Fibroblast of skin of scalp (primary cell): ENCODE measurements around the gene SESN3. TPM values are rescaled to one million over a fixed set of nuclear protein-coding genes. Genes with fewer than 3 reads are reported as not detected.
"Not testable (repeated sequence)": the region's sequence is repeated elsewhere in the genome, so short reads cannot be mapped to it uniquely, and the experiment has no call there.

Experiments used
- DNase-seq: peaks from one replicate; pipeline ENCODE4 v3.0.0-alpha.2; 2013
- polyA plus RNA-seq, 2 experiments: library from polyadenylated mRNA; unstranded; fragments of 120-200 nt; gene quantifications; one replicate each; pipeline ENCODE4 v1.2.1, GENCODE V29; 2013; ENCODE audit not compliant: insufficient read length in 2 of 2

Gene SESN3, protein sequence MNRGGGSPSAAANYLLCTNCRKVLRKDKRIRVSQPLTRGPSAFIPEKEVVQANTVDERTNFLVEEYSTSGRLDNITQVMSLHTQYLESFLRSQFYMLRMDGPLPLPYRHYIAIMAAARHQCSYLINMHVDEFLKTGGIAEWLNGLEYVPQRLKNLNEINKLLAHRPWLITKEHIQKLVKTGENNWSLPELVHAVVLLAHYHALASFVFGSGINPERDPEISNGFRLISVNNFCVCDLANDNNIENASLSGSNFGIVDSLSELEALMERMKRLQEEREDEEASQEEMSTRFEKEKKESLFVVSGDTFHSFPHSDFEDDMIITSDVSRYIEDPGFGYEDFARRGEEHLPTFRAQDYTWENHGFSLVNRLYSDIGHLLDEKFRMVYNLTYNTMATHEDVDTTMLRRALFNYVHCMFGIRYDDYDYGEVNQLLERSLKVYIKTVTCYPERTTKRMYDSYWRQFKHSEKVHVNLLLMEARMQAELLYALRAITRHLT
- polyA plus RNA-seq (2013, experiment 1 of 2; ENCODE audit: insufficient read length): 10.0 TPM
- polyA plus RNA-seq (2013, experiment 2 of 2; ENCODE audit: insufficient read length): 13.7 TPM

DNA sequence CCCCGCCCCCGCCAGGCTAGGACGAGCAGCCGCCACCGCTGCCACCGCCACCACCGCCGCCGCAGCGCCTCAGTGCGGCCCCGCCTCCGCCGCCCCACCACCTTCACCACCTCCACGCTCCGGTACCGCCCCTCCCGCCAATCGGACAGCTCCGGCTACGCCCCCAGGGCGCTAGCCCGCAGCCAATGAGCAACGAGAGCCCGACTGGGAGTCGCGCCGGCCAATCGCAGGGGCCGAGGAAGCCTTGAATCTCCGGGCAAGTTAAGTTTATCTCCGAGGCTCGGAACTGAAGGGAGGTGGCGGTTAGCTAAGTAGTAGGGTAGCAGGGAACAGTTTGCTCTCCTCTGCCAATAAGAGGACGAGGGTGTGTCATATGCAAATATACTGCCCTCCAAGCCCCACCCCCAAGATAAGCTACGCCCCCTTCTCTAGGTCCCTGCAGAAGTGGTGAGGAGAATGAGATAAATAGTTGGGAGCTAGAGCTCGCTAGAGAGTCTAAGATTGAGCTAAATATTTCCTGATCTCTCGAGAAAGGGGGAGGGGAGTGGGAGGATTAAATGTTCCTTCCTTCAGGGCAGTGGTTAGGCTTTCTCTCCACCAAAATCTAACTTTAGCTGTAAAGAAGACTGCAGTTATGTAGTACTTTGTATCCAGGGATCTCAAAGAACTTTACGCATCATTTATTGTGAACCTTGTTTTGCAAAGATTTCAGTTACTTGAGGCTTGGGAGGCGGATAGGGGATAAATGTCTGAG is at the start of gene SESN3:
SESN3 (minus strand) TSS at position 76 of the 754 bp plus-strand sequence. CDS start 342 bp downstream, outside the sequence.
- peak; percentile 100 for DNase-seq

DNA sequence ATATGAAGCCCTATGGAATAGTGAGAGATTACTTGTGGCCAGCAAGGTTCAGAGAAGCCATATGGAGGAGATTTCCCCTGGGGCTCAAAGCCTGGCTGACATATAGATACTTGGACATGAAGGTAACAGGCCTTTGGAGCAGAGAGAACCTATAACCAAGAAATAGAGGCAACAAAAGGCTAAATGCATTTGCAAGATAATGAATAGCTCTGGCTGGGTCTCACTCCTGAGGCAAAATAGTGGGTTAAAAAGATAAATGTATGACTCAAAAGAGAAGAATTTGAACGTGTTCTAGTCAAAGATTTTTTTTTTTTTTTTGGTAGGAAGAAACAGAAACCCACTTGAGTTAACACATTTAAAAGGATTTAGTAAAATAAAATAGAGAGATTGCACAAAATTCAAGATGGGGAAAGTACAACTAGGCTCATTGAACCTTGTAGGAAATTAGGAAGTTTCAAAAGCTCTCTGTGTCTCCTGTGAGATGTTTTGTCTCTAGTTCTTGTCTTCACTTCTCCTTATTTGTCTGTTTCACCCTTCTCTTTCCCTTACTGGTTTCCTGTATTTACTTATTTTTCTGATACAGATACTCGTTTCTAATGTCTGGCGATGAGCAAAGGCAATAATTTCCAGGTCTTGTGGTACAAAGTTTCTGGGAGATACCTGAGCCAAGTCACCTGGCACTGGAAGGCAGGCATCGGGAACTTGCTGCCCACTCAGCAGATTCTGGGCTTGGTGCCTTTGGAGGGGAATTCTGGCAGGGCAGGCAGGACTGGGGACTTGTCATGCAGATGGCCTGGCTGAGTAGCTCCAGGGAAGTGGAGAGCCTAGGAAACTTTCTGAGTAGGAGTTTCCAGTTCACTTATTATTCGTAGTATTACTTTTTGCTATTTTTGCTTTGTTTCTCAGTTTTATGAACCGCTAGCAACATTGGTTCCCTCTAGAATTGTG is 49.2 kb upstream of the SESN3 start:
- DNase-seq: peak; percentile 11

DNA sequence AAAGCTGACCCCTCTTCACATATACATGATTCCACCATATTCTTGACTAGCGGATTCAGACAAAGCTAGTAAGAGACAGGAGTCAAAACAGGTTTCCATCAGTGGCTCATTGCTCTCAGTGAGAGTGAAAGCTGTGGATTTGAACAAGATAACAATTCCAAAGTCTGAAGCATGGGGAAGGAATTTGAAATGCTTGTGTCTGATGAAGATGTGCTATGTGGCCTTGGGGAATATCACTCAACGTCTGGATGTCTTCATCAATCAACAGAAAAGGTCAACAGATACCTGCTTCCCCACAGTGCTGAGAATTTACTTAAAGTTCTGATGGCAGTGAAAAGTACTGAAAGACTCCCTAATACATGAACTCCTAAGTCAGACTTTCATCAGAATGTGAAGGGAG is 46.9 kb upstream of the SESN3 start:
- no peak for DNase-seq

DNA sequence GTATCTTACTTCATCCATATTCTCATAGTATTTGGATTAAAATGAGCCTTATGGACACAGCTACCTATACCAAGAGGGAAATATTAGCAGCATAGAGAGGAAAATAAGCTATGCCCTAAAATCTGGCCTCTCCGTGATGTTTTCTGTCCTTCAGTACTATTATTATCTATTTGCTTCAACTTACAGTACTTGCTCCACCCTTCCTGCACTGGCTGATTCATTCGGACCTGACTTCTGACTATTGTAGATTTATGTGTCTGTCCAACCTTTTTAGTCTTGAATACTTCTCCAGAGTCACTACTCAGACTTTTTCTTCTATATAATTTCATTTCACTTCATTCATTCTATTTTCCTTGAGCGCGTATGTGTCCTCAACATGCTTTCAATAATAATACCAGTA is 45.1 kb upstream of the SESN3 start:
- DNase-seq: no peak

DNA sequence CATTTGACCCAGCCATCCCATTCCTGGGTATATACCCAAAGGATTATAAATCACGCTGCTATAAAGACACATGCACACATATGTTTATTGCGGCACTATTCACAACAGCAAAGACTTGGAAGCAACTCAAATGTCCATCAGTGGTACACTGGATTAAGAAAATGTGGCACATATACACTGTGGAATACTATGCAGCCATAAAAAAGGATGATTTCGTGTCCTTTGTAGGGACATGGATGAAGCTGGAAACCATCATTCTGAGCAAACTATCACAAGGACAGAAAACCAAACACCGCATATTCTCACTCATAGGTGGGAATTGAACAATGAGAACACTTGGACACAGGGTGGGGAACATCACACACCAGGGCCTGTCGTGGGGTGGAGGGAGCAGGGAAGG is 42.6 kb upstream of the SESN3 start:
- DNase-seq: not testable (repeated sequence)

DNA sequence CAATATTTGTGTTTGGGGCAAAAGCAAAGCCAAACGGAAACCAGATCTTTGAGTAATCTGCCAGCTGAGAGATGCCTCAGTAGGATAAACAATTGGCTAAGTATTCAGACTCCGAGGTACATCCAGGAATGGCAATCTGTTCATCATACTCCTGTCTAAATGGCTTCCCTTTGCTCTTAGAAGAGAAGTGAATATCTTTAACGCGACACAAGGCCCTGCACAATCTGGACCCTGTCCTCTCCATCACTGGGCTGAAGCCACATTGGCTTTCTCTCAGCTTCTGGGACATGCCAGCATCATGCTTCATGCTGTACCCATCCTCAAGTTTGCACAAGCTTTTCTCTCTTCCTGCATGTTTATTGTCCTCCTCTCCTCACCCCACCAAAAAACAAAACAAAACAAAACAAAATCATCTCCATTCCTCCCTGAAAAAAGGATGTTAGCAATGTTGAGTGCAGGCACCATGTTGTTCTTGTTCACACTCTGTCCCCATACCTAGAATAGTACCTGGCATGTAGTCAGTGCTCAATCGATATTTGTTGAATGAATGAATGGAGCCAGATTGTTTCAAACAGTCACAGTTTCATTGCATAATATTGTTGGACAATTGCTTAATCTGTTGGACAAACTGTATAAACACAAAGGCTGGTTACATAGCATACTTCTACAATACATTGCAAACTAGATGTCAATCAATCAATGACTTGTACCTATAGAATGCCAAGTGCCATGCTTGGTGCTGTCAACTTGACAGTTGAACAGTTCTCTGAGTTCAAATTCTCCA is 38.2 kb upstream of the SESN3 start:
- DNase-seq: no peak

DNA sequence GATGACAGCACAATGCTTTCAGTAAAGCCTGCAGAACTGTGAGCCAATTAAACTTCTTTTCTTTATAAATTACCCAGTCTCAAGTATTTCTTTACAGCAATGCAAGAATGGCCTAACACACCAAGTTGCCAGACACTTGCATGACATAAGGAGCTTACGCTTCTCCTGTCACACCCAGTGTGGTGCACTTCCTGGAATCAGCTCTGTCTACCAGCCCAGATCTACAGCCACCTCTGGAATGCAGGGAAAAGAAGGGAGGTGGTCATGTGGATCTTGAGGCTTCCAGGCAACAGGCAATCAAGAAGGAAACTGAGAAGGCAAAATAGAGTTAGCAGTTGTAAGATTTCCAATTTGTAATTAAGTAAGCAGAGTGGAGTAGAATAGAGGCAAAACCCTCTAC is 37.4 kb upstream of the SESN3 start:
- DNase-seq: no peak

DNA sequence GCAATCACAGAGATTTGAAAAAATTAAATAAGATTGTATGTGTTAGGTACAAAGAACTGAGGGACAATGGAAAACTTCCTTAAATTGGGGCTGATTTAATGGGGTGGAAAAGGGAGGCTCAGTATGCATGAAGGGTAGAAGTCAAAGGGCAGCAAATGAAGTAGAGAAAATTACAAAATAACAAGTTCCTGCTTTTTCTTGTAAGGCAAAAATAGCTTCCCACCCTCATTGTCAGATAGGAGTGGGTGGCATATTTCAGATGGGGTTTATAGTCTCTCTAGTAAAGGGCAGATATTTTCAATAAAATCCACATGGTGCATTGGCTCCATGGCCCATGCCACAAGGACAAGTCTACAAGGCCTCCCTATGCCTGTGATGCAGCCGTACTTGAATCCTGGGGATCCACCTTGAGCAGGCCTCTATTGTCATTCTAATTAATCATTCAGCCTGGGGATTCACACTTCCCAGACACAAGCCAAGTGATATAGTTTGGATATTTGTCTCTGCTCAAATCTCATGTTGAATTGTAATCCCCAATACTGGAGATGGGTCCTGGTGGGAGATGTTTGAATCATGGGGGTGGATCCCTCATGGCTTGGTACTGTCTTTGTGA is 36.7 kb upstream of the SESN3 start:
- no peak for DNase-seq

DNA sequence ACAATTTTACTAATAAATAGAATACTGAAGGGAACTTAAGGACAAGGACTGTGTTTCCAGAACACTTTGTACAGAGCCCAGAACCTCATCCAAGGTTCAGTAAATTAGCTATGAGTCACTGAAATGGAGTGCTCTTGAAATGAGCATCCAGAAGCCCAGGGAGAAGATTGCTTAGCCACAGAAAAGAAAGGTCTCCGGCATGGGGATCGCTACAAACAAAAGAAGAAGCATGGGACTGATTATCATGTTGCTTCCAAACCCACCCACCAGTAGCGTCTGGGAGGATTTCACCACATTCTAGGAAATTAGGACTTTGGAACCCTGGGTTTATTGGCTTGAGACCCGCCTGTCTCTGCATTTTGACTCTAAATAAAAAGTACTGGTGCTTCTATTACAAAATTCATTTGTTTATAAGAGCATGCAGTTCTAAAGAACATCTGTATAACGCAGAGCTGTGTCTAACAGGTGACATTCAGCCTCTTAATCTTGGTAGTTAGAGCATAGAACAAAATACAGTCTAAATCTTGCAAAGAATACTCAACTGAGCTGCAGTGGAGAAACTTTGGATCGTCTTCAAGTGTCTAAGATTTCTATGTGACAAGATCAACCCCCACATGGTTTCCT is 35.9 kb upstream of the SESN3 start:
- DNase-seq: no peak

DNA sequence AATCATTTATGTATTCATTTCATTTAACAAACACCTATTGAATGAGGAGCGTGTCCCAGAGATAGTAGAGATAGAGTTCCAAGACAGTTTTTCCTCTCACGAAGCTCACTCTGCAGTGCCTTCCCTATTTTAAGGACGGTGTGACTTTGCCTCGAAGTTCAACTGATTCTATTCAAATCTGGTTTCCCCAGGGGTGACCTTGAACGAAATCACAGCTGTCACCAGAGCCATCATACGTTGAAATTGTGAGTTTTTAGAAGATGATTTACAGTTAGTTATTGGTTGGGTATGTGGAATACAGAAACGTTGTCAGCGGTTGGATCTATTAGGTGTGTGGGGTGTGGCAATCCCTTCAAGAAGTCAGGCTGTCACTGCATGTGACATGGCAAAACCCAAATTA is 33.9 kb upstream of the SESN3 start:
- no peak for DNase-seq

DNA sequence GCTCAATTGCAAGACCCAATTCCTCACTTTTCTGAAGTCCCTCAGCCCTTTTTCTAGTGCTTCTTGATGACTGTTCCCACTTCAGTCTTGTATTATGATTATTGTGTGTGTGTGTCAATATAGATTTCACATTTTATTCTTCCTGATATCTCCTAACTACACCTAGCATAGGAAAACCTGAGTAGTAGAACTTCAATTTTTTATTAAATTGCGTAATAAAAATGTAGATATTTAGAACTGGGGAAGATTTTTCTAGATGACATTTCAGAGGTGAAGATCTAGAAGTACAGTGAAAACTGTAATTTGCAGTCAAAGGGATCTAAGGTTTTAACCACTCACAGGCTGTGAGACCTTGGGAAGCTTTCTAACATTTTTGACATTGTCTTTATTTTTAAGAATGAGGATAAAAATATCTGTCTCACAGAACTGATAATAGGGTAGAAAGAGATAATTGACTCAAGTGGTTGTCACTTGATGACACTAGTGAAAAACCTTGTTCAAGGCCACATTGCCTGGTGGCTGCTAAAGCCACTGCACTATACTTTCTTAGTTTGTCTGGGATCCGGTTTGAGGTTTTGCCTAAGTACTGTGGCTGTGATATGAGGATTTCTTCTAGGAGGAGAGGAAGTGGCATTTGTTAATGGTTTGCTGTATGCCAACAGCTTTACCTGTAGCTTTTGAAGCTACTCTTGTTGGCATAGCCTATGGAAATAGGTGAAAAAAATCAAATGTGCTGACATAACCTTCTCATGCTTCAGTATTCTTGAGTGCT is 32.2 kb upstream of the SESN3 start:
- no peak for DNase-seq

DNA sequence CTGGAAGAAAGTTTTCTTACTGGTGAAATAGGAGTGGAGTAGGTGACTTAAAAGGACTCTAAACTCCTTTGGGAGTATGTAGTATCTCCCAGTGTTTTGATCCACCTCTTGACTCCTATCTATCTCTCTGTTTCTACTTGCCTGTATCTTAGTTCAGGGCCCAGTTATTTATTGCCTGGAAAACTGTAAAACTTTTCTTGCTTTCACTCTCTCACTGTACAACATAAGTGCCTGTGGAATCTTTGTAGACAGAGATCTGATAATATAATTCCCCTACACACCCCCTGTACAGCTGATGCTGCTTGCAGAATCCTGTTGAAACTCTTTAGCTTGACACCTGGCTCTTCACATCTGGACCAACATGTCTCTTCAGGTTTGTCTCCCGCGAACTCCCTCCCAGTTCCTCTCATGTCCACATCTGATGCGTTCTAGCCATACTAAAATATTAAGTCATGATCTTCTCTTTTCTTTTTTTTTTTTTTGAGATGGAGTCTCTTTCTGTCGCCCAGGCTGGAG is 26.5 kb upstream of the SESN3 start:
- DNase-seq: no peak

DNA sequence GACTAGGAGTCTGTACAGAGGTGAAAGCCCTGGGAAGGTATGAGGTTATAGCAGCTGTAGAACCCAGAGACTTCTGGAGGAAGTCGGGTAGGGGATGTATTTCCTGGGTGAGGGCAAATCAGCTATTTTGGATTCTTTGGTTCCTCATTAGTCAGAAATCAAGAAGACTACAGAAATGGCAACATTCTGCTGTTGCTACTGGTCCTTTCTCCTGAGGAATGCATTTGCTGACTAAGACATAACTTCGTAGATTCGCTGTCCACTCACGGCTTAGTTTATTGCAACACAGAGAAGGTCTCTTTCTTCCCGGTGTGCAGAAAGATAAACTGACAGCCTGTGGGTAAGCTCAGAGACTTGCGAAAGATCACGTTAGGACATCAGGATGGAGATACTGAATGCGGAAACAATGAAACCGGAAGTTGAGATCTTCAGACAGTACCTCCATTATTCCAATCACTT is 25.3 kb upstream of the SESN3 start:
- DNase-seq: no peak

DNA sequence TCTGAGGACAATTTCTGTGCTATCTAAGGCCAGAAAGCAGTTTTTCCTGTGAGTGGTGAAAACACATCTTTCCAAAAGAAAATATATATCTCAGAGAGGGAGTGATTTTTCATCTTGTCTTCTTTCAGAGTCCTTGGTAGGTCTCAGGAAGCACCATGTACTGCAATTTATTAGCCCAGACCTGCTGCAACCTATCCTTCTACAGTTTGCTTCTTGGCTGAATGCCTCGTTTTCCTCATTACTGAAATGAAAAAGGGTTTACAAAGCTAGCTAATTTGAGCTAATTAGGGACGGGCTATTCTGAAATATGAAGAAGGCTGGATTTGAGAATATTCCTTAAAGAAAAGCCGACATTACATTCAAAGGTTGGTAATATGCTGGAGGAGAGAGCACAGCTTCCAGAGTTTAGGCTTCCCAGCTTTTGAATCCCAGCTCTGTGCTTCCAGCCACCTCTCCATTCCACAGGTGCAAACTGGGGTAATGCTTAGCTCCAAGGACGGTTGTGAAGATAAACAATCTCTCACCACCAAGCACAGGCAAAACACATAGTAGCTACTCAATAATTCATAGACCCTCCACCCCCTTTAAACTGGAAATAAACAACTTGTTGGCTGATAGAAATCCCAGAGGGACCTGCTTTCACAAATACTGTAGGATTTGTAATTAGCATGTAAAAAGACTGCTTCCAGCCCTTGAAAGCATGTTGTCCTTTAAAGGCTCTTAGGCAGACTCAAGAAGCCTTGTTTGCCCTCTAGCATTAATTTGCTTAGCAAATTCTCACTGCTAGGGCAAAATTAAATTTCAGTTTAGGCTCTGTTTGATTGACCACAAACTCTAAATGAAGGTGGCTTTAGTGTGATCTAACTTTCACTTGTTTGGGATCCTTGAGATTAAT is 24.5 kb upstream of the SESN3 start:
- no peak for DNase-seq

DNA sequence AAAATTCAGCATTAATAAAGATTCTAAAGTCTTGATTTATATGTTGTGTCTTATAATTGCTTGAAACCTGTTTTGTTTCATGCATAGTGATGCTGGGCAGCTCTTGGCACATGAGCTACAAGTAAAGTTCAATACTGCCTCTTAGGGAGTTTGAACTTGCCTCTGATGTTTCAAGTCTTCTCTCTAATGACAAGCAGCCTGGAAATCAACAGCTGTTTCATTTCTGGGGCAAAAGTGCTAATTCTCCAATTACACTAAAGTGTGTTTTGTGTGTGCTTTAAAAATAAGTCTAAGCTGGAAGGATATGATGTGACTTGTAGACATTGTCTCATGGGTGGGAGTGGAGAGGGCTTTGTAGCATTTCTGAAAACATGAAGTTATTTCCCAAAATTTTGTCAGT is 23.7 kb upstream of the SESN3 start:
- DNase-seq: no peak

DNA sequence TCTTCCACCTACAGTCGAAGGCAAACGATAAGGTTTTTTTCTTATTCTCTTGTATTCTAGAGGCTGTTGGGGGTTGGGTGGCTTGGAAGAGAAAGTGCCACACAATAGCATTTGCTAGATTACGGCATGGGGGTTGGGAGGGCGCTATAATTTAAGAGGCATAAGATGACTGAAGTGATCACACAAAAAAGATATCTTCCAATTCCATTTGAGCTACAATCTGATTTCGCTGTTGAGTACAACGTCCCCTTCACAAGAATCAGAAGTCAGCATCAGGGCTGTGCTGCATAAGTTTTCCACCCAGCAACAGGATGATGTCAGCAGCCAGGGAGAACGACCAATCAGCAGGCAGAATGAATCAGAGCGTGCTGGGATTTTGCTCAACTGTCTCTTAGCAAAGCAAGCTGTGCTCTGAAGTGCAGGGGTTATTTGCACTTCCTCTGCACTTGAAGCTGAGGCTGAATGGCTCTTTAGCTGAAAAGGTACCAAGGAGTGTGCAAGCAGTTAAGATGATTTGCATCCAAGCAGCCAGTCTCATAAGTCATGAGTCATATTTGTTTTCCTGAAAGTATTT is 23.2 kb upstream of the SESN3 start:
- peak; percentile 87 for DNase-seq

DNA sequence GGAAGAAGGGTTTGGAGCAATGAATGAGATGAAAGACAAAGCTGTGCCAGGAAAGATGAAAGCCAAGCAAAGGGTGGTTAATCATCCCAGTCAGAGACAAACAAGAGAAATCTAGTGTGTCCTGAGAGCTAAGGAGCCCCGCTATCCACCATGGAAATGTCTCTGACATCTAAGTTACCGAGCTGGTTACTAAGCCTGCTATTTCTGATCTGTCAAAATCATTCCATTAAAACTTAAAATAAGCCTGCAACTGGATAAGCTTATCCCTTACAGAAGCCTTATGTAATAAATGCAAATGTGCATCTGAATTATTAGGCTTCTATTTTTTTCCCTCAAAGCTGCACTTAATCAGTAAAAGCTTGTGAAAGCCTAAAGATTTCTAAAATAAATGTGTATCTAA is 22.1 kb upstream of the SESN3 start:
- no peak for DNase-seq

DNA sequence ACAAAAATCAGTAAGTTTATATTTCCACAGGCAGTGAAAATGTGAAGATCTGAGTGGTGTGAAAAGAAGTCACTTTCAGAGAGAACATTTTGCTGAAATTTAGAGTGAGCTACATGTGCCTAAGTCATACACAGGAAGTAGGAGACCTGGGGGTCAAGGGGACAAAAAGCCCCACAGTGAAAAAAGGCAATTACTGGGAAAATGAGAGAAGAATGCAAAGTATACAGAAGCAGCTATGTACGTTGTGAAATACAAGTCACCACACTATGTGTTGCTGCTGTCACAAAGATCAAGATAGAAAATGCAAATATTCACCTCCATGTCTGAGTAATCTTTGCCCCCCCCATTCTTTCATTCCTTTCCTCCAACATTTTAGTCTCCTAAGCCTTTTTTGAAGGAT is 21.6 kb upstream of the SESN3 start:
- no peak for DNase-seq
